ENCODE results near the gene ZNF805.
"Not testable (repeated sequence)": the region's sequence is repeated elsewhere in the genome, so short reads cannot be mapped to it uniquely, and the experiment has no call there.

The ZNF805 gene

DNA sequence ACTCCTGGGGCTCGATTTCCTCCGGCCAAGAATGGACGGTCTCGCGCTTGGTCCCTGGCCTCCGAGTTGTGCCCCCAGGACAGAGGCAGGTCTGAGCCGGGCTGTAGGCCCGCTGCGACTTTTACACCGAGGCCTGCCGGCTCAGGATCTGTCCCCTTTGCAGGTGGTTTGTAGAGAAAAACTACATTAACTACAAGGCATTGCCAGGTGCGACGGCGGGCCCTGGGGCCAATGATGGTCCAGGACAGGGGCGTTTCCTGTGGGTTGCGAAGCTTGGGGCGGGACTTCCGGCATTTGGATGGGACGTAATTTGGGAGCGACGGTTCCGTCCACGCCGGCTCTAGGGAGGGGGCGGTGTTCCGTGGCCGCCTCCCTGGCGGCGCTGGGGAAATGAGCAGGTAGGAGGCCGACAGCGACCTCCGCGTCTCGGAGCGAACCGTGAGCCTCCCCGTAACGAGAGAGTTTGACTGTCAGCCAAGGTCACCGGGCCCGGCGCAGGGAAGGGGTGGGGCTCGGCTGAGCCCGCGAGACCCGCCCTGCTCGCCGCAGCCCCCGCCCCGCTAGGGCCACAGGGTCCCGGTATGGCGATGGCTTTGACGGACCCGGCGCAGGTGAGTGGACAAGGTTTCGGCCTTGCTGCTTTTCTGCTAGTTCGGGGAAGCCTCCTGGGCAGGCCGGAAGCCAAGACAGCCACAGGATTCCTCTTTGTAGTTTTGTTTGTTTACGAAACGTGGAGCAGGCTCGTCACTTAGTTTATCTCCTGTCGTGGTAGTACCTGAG lies at the start of gene ZNF805:
Gene ZNF805 (plus strand): TSS at position 322 of the 780 bp plus-strand sequence. CDS start 260 bp downstream, at position 582.
- peak; percentile 95 for DNase-seq (ENCODE audit: low spot score)

- DNase-seq (ENCODE audit: low spot score) = peak; percentile 84
Observed at GRCh38 chr19:57191141-57192076, 49.0 kb upstream of the ZNF805 start, which contains the start of gene ZNF264. ZNF264 (plus strand) TSS chr19:57191500; CDS start chr19:57191914, 414 bp downstream.

DNA sequence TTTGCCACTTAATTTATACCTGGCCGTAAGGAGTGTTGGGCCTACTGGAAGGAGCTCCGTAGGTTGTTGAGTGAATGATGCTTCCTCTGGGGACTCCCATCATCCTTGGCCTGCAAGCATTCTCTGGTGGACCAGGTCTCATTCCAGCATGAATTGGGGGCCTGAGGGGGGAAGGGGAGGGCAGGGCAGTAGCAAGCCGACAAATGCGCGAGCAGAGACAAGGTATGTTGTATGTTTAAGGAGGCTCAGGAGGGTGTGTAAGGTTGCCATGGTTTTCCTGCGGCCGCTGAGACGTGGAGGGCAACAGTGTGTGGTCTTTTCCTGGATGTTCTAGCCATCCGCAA lies 48.4 kb upstream of the ZNF805 start:
- no peak for DNase-seq (ENCODE audit: low spot score)

GRCh38 chr19:57192993-57193392 lies 47.4 kb upstream of the ZNF805 start:
- no peak for DNase-seq (ENCODE audit: low spot score)

- not testable (repeated sequence) for DNase-seq (ENCODE audit: low spot score)
Observed at GRCh38 chr19:57197874-57198273, 42.6 kb upstream of the ZNF805 start.

- DNase-seq (ENCODE audit: low spot score) = no peak
Observed at GRCh38 chr19:57202160-57202559, 38.3 kb upstream of the ZNF805 start.

- no peak for DNase-seq (ENCODE audit: low spot score)
Observed at GRCh38 chr19:57210381-57210780, 30.1 kb upstream of the ZNF805 start.

- no peak for DNase-seq (ENCODE audit: low spot score)
Observed at GRCh38 chr19:57212109-57212508, 28.3 kb upstream of the ZNF805 start.

GRCh38 chr19:57227502-57227901 lies 12.9 kb upstream of the ZNF805 start:
- no peak for DNase-seq (ENCODE audit: low spot score)

- DNase-seq (ENCODE audit: low spot score) = no peak
Observed at GRCh38 chr19:57231686-57232085, 8.7 kb upstream of the ZNF805 start.

DNA sequence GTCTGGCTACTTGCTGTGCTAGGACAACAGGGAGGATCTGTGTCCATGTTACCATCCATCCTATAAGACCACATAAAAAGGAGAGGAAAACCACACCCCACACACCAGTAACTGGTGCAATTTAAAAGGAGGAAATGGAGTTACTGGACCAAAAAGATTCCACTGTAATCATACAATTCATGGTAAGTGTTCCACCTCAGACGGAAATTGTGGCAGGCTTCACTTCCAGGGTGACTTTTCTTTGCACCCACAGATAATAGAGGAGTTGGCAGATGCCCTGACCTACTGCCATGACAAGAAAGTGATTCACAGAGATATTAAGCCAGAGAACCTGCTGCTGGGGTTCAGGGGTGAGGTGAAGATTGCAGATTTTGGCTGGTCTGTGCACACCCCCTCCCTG lies 7.2 kb upstream of the ZNF805 start:
- DNase-seq (ENCODE audit: low spot score) = no peak

DNA sequence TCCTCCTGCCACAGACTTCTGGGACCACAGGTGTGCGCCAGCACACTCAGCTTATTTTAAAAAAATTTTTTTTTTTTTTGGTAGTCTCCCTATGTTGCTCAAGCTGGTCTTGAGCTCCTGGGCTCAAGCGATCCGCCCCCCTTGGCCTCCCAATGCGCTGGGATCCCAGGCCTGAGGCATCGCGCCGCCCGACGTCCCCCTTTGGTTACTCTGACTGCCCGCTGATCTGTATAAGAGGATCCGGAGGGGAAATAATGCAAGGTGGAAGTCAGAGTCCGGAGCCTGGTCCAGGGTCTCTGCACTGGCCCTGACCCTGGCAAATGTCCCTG lies 486 bp upstream of the ZNF805 start:
- DNase-seq (ENCODE audit: low spot score) = no peak

GRCh38 chr19:57241176-57241575 lies 744 bp downstream of the ZNF805 start:
- DNase-seq (ENCODE audit: low spot score) = no peak

GRCh38 chr19:57242821-57243220 lies 2.4 kb downstream of the ZNF805 start:
- DNase-seq (ENCODE audit: low spot score) = no peak

DNA sequence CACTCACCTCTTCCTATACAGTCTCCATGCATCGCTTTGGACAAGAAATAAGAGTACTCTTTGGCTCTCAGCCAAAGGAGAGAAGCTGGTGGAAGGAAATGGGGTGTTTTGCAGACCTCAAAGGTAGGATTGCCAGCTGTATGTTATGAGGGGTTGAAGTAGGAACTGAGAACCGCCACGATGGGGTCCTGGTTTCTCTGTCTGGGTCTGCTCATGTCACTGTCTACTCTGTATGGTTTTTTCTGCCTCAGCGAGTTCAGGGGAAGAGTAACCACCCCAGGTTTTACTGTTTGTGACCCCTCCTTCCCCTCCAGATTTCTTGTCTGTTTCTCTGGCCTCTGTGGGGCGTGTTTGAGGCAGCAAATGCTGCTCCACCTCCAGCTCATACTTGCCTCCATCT lies 4.1 kb downstream of the ZNF805 start:
- no peak for DNase-seq (ENCODE audit: low spot score)

DNA sequence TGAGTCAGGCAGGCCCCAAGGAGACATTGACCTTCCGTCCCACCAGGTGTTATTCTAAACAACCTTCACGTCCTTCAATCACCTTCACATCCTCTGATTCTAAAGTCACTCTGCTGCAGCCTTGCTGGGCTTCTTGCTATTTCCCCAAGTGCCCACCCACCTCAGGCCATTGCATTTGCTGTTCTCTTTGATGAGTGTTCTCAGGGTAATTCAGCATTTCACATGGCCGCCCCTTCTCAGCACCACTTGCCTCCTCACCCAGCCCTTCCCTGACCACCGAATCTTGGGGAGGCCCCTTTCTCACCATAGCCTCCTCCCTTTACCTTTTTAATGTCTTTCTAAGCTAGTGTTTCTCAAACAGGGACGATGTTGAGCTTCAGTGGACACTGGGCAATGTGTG lies 4.6 kb downstream of the ZNF805 start:
- no peak for DNase-seq (ENCODE audit: low spot score)

- no peak for DNase-seq (ENCODE audit: low spot score)
Observed at GRCh38 chr19:57245959-57246358, 5.5 kb downstream of the ZNF805 start.

DNA sequence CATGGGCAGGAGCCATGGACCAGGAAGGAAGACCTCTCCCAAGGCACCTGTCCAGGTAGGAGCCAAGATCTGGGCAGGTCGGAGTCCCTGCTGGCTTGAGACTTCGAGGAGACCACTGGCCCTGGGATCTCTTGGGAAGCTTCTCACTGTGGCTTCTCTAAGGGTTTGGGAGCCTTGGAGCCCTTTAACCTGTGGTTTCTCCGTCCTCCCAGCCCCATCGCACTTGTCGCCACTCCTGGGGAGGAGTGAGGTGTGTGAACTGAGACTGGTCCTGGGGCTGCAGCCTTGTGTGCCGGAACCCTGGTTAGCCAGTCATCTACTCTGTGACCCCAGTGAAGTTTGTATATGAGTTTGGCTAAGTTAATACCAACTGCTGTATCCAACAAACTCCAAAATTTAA lies 8.2 kb downstream of the ZNF805 start:
- DNase-seq (ENCODE audit: low spot score) = no peak

- DNase-seq (ENCODE audit: low spot score) = no peak
Observed at GRCh38 chr19:57249329-57249728, 8.9 kb downstream of the ZNF805 start.

- not testable (repeated sequence) for DNase-seq (ENCODE audit: low spot score)
Observed at GRCh38 chr19:57253767-57254166, 13.3 kb downstream of the ZNF805 start.

DNA sequence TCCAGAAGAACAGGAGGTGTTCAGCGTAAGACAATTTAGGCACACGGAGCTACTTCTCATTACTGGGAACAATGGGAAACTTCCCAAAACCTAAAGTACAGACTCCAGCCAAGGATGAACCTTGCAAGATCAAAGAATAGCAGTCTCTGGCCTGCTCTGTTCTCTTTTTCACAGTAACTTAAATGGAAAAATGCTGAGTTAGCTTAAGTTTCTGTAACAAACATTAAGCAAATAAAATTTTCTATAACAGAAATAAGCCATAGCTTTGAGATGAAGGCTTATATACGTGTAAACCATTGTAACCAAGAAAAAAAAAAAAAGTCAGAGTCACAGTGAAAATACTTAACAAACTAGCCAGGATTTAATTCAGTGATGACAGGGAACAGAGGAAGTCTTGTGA lies 21.6 kb downstream of the ZNF805 start:
- DNase-seq (ENCODE audit: low spot score) = no peak

- no peak for DNase-seq (ENCODE audit: low spot score)
Observed at GRCh38 chr19:57263244-57263741, 22.9 kb downstream of the ZNF805 start.

DNA sequence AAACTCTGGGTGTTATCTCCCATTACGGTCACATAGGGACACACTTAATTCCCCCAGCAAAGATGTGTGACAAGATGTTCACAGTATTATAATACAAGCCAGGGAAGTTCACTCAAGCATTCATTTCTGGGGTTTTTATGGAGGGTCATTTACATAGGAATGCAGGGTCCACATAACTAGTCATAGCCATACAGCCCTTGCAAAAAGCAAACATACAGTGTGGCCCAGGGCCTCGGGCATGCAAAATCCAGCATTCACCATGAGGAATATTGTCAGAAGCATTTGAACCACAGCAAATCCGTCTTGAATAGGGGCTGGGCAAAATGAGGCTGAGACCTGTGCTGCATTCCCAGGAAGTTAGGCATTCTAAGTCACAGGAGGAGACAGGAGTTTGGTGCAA lies 26.9 kb downstream of the ZNF805 start:
- no peak for DNase-seq (ENCODE audit: low spot score)

All from CD4-positive, alpha-beta T cell treated with Interleukin-6 at 100 ng/mL for 8 hours (primary cell).